Measurements from ENCODE around the gene TOM1.

Gene TOM1

DNA sequence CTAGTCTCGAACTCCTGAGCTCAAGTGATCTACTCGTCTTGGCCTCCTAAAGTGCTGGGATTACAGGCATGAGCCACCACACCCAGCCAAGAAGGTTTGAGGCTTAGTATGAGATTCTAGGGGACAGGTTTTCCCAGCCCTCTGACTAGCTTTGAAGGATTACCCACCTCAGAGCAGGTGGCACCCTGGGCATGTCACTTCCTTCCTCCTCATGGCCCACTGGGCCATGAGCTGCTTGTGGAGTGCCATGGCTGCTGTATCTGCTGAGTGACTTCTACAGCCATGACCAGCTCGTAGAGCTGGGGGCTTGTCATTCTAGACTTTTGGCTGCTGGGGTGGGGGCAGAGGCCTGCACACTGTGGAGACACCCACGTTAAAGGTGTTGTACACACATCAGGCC is 25.1 kb downstream of the TOM1 start:
- no peak for DNase-seq

DNA sequence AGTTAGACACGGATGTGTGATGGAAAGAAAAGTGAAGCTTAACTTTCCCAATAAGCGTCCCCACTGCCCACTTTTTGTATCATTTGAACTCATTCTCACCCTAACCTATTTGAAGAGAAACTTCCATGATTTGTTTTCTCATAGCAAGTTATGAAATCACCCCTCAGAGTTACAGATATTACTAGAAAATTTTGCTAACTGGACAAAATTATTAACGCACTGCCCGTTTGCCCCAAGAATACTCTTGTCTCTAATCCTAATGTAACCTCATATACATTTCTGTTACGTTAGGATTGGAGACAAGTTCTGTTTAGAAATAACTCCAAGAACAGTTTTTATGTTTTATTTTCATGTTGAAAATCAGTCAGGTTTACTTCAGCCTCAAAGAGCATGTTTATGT is 25.5 kb downstream of the TOM1 start:
- no peak for DNase-seq

DNA sequence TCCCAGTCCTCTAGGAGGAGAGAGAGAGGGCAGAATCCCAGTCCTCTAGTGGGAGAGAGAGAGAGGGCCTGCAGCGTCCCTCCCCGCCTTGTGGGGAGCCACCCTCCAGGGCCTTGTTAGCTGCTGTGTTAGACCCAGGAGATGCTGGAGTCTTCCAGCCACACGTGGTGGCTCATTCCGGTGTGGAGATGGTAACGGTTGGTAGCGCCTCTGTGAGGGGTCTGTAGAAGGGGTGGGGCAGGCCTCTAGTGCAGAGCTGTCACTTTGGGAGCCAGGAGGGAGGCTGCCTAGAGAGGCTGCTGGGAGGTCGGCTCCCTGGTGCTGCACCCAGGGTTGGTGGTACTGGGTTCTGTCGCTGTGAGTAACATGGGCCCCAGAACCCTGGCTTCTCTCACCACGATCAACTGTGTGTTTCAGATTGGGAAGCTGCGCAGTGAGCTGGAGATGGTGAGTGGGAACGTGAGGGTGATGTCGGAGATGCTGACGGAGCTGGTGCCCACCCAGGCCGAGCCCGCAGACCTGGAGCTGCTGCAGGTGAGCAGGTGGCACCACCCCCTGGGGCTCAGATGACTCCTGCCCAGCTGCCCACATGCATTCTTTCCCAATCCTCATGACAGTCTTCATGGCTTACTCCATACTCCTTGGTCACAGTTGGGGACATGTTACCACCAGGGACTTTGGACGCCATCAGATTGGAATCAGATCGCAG is 27.3 kb downstream of the TOM1 start:
- no peak for DNase-seq

DNA sequence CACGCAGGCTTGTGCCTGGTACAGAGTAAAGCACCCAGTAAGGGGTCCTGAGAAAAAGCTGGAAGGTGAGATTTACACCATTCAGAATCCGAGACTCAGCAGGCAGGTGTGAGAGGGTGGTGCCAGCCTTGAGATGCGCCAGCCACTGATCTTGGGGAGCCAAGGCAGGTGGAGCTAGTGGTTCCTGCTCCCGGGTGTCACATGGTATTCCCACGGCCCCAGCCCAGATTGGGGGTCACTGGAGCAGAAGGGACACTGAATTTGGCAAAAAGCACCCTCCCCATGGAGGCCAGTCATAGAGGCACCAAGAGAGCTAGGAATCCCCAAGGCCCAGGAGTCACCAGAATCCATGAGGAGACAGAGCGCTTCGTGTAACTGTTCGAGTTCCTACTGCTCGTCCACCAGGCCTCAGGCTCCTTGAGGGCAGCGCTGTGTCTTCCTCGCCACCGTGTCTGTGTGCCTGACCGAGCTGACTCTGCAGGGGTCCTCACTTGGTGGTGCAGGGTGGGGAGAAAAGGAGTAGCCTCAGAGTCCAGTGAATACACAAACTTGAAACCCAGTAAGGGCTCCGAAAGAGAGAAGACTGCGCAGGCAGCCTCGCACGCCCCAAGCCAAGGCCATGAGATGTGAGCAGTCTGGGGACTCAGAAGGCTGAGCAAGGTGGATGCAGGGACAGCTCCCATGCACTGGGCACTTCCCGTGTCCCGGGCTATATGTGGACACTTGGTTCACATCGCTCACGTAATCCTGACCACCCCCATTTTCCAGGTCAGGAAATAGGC is 28.2 kb downstream of the TOM1 start:
- no peak for DNase-seq

DNA sequence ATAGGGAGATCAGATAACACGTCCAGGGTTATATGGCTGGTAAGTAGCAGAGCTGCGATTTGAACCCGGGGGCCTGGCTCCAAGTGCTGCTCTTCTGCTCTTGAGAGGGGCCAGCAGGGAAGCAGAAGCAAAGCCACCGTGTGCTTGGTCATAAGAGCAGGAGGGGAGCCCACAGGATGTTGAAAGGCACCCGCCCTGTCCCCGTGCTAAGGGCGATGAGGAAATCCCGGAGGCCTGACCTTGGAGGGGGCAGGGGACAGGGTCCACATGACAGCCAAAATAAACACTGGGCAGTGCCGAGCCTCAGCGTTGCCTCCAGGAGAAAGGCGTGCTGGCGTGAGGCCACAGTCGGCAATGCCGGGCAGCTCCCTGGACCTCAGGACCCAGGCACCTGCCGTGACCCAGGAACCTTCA is 28.8 kb downstream of the TOM1 start:
- no peak for DNase-seq

DNA sequence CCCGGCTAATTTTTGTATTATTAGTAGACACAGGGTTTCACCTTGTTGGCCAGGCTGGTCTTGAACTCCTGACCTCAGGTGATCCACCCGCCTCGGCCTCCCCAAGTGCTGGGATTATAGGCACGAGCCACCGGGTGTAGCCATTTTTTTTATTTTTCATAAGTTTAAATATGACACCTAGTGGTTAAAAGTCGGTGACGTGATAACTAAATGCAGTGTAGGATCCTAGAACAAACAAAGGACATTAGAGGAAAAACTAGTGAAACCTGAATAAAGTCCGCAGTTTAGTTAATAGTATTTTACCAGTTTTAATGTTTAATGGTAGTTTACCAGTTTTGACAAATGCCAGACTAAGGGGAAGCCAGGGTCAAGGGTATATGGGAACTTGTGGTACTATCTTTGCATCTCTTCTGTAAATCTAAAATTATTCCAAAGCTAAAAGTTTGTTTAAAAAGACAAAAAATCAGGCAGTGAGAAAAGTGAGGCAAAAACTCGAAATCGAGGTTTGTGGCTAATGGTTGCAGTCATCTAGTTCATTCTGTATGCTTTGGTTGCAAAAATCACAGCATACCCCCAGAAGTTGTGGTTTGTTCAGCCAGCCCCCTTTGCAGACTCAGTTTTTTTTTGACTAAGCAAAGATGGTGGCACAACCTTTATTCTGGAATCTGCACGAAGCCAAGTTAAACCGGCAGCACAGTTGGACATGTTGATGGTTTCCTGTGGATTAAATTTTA is 29.6 kb downstream of the TOM1 start:
- no peak for DNase-seq

DNA sequence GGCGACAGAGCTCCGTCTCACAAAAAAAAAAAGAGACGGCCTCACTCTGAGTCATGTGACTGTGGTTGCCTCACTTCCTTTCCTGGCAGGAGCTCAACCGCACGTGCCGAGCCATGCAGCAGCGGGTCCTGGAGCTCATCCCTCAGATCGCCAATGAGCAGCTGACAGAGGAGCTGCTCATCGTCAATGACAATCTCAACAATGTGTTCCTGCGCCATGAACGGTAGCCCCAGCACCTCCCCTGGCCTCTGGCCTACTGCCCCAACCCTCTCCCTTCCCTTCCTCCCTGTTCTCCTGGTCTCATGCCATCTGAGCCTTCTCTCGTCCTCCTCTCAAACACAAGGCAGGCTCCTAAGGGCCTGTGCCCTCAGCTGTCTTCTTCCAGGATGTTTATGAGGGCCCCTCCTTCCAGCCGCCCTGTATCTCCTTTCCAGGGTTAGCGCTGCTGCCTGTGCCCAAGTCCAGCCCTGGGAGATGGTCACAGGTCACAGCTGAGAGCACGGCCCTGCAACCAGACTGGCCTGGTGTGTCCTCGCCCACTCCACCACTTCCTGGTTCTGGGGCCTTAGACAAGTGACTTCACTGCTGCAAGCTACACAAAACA is 30.7 kb downstream of the TOM1 start:
- no peak for DNase-seq

DNA sequence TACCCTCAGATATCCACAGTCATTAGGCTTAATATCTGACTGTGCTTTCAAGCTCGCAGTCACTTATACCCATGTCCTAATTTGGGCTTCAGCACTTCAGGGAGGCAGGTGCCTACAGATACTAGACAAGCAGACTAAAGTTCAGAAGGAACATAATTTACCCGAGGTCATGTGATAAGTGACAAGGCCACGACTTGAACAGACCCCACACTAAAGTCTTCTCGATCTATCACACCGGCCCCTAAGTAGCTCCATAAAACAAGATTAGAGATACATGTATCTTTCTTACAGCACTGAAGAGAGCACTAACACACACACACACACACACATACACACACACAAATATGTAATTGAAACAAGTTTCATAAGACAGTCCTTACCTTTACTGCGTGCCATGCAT is 32.6 kb downstream of the TOM1 start:
- no peak for DNase-seq

DNA sequence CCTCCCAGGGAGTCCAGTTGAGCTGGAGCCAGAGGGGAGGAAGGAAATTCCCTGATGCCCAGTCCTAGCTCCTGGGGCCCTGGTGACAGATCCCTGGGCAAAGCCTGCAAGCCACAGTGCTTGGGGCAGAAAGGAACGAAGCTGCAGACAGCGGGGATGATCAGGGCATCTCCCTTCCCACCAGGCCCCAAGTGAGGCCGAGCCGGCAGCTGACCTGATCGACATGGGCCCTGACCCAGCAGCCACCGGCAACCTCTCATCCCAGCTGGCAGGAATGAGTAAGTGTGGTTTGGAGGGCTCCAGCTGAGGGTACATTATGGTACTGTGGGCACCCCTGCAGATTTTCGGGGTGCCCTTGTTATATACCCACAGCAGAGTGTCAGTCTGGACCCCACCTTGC is 33.5 kb downstream of the TOM1 start:
- DNase-seq: no peak

DNA sequence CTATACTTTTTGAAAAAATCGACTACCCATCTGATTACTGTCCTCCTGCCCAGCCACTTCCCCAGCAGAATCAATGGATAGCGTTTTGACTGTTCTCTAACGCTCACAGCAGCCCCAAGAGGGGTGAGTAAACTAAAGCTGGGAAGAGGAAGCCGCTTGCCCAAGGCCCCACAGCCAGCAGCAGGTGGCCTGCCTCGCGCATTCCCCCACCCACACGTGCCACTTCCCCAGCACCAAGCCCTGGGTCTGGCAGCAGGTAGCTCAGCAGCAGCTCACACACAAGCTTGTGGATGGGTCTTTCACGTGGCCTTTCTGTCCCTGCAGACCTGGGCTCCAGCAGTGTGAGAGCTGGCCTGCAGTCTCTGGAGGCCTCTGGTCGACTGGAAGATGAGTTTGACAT is 34.3 kb downstream of the TOM1 start:
- no peak for DNase-seq

DNA sequence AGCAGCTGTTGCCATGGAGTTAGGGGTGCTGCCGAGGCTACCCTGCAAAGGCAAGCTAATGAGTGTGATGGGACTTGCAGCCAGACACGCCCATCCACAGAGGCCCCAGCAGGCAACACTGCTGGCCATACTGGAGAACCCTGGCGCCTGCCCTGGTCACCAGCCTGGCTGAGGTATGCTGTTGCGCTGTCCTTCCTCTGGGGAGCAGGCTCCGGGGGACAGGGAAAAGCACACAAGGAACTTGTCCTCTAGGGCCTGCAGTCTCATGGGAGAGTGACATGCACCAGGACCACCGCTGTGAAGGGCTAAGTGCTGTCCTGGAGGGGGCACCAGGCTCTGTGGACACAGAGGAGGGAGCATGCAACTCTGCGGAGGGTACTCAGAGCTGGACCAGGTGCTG is 35.8 kb downstream of the TOM1 start:
- no peak for DNase-seq

DNA sequence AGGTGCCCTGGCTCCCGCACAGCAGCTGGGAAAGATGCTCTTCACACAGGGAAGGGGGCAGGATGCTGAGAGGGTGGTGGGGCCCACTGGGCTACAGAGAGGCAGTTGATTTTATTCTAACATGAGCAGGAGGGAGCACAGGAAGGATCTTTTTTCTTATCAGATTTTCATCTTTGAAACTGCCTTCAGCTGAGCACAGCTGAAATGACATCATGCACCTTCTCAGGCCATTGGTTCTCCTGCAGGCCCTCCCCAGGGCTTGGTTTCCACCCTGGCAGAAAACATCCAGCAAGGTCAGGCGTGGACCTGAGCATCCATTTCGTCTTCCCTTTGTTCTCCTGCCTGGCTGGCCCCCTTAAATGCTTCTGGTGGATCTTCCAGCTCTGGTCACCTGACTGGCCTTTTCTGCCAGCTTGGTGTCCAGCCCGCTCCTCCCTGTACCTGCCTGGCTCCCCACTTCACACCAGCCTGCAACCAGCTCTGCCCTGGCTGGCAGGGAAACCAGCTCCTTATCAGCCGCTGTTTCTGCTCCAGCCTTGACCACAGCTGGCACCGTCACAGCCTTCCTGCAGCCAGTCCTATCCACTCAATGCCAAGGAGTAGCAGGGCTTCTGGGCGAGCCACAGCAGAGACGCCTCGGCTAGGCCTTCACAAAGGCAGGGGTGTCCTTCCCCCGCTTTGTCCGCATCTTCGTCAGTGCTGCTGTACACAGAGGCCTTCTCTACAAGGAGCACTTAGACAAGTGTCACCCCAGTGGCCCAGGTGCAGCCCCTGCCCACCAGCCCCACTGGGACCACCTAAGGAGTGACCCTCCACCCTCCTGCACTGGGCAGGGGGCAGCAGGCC is 36.5 kb downstream of the TOM1 start:
- no peak for DNase-seq

DNA sequence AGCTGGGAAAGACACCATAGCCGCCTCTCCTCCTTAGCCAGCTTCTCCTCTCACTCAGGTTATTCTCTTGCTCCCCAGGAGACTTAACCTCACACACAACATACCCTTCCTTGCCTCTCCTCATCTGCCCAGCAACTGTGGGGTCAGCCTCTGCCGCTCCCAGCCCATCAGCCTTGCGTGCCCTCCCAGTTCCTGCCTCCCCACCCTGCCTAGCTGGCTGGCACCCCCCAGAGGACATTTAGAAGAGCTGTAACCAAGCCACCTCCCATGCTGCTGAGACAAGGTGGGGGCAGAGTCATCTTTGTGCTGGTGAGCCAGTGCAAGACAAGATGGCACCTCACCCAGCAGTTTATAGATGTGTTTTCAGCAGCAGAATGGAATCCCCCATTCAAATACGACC is 38.2 kb downstream of the TOM1 start:
- DNase-seq: no peak

DNA sequence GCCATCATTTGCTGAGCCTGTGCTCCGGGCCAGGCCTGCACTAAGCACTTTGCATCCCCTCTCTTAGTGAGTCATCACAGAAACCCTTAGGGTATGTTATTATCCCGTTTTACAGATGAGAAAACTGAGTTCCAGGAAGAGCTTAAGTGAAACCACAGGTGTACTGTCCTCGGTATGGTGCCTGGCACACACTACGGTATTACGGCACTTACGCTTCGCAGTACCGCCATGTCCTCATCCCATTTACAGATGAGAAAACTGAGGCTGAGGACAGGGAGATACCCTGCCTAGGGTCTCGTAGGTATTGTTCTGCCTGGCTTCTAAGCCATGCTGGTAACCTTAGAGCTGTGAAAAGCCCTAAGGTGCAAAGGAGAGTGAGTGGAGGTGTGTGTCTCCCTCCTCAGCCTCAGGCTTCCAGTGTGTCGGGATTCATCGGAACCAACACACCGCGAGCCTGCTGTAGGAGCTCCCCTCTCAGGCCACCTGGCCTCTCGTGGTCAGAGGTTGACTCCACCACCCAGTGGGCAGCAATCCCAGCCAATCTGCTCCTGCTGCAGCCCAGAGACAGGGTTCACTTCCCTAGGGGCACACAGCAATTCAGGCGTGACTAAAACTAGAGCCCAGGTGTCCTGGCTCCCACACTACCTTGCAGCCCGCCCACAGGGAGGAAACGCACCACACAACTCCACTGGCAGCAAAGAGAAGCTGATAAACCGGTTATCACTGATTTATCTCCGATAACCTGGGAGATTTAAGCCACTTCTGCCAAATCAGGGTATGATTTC is 41.6 kb downstream of the TOM1 start:
- DNase-seq: no peak

DNA sequence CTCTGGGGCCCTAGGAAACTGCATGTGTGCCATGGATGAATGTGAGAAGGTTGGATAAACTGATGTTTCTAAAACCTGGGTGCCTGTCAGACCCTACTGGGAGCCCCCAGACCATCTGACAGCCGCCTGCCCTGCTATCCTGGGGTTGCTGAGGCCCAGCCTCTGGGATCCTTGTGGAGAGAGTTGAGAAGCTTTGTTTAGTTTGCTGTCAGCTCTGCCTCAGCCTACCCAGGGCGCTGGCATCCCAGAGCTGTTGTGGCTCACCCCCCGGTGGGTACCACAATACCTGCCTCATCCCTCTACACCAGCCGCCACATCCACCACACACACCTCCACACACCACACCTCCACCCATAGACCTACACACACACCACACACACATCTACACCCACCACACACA is 42.7 kb downstream of the TOM1 start:
- no peak for DNase-seq

DNA sequence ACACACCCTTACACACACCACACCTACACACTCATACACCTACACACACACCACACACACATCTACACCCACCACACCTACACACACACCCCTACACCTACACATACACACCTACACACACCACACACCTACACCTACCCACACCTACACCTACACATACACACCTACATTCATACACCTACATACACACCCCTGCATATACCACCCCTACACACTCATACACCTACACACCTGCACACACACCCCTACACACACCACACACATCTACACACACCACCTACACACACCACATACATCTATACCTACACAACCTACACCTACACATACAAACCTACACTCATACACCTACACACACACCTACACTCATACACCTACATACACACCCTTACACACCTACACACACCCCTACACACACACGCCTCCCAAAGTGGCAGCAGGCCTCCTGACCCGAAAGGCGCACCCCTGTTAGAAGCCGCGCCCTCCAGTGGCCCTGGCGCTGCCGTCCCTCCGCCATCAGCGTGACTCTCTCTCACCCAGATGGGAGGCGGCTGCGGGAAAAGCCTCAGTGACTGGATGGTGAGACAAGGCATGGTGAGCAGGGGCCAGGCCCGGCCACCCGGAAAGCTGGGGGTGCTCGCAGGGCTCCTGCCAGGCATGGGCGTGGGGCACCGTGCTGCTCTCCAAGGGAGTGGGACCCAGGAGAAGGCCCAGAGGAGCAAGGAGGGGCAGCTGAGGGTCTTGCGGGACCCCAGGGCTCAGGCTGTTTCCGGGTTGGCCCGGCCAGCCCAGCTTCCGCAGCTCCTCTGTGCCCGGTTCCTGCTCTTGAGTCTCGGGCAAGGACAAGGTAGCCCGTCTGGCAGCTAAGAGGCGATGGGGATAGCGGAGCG is 44.2 kb downstream of the TOM1 start:
- no peak for DNase-seq

DNA sequence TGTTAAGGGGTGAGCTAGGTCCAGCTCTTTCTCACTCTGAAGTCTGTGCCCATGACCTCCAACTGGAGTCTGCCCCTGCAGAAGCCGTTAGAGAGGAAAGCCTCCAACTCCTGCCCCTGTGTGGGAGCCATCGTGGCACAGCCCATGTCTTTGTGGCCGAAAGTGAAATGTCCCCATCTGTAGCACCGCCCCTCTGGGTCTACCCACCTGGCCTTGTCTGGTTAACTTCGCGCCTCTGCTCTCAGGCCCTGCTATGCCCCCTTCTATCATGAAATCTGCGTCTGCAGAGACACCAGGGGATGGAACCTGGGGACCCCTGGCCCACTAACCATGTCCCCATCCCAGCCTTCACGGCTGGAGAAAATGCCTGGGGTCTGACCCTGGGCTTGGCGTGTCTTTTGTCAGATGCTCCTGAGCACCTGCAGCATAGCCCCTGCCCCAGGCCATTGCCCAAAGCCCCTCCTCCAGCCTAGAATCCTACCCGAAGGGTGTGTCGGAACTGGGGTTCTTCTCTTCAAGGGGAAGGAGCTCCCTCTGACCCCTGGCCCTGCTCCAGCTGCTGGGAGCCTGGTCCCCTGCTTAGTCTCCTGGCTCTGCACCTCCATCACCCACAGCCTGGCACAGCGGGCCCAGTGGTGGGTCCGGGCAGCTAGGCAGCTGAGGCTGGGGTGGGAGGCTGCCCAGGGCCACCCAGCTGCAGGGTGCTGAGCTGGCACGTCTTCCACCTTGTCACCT is 45.4 kb downstream of the TOM1 start:
- DNase-seq: no peak

DNA sequence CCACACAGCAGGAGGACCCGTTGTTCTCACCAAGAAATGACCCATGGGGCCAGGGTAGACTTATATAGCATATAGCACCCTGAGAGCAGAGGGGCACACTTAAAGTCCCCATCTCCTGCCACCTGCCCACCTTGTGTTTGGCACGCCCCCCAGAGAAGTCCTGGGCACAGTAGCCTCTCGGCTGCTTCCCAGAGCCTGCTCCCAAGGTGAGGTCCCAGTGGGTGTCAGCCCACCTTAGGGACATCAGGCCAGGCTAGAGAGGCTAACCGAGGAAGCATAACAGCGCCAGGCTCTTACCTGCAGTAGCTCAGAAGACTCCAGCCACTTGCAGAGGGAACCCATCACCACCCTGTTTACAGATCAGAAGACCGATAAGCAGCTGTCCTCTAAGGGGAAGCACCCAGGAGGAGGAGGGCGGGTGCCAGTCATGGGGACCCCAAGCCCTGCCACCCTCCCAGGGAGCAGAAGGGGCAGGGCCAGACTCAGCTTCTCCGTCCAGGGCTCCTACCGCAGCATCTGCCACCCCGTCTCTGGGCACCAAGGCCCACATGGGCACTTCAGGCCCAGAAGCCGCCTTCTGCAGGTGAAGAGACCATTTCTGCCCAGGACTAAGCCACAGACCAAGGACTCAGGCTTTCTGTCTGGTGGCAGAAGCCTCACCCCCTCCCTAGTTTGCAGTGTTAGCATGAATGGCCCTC is 46.3 kb downstream of the TOM1 start:
- no peak for DNase-seq

DNA sequence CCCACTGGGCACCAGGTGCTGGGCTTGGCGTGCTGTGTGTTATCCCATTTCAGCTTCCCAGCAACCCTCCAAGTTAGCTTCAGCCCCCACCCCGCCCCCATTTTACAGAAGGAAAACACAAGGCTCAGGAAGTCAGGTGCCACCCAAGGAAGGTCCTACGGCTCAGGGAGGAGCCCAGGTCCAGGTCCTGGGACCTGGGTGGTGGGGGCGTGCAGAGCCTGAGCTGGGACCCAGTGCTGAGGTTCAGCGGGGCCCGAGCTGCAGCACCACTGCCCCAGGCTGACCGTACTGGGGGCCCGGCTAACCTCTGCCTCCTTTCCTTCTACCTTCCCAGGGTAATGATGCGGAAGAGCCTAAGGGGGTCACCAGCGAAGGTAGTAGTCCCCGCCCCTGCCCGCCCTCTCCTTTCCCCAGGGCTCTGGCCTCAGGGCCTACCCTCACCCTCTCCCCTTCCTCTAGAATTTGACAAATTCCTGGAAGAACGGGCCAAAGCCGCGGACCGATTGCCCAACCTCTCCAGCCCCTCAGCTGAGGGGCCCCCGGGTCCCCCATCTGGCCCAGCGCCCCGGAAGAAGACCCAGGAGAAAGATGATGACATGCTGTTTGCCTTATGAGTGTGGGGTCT is 47.0 kb downstream of the TOM1 start:
- no peak for DNase-seq
